Naive thymus-derived CD4-positive, alpha-beta T cell (primary cell): ENCODE data around the gene SGMS2. TPM values are rescaled to one million over a fixed set of nuclear protein-coding genes. Genes with fewer than 3 reads are reported as not detected.

Source experiments
- ATAC-seq: fragments of 150-1000 bp; cut with Tn5 transposase; 2 replicates; pipeline ENCODE4 v1.10.0; 2021; ENCODE audit warnings: mild to moderate bottlenecking, moderate library complexity
- CTCF ChIA-PET: fragments of 350-600 bp; sonication (Branson Sonifier 250); formaldehyde crosslinking; loops from one replicate; lab custom pipeline; 2021; ENCODE audit warnings: antibody characterized with exemption; lab: Charles Lee
- POLR2A ChIA-PET: fragments of 350-600 bp; sonication (Branson Sonifier 250); formaldehyde crosslinking; loops from one replicate; lab custom pipeline; 2021; ENCODE audit warnings: antibody characterized with exemption, inconsistent platforms; lab: Charles Lee
- DNase-seq, 9 donors: peaks; one replicate each; pipeline versions ENCODE4 v3.0.0 to v3.0.0-alpha.2; 2020 to 2022; ENCODE audit warnings: mixed read lengths in 1 of 9
- H3K27ac ChIP-seq: one replicate; pipeline ENCODE4 v1.7.0; 2013; ENCODE audit warnings: mild to moderate bottlenecking, low read depth, low read length, moderate library complexity
- H3K27me3 ChIP-seq, 2 donors: one replicate each; pipeline ENCODE4 v1.7.0; 2013; ENCODE audit warnings: low read length in 2 of 2, mild to moderate bottlenecking in 2 of 2, moderate library complexity in 2 of 2; ENCODE audit not compliant: control insufficient read depth in 2 of 2, insufficient read depth in 2 of 2
- H3K36me3 ChIP-seq, 3 experiments: 1 replicate in 2 of 3; 2 replicates in 1 of 3; pipeline ENCODE4 v1.7.0; 2013; ENCODE audit warnings: low read length in 3 of 3, mild to moderate bottlenecking in 3 of 3, moderate library complexity in 1 of 3; ENCODE audit not compliant: insufficient read depth in 3 of 3, control insufficient read depth in 2 of 3
- H3K4me1 ChIP-seq, 2 donors: one replicate each; pipeline ENCODE4 v1.7.0; 2013; ENCODE audit warnings: low read length in 2 of 2, mild to moderate bottlenecking in 2 of 2, moderate library complexity in 1 of 2; ENCODE audit not compliant: control insufficient read depth in 2 of 2, insufficient read depth in 2 of 2
- H3K4me3 ChIP-seq: 2 replicates; pipeline ENCODE4 v1.7.0; 2013; ENCODE audit warnings: mild to moderate bottlenecking, low read length
- H3K9me3 ChIP-seq, 3 experiments: 1 replicate in 2 of 3; 2 replicates in 1 of 3; pipeline ENCODE4 v1.7.0; 2013; ENCODE audit warnings: low read length in 3 of 3; ENCODE audit not compliant: control insufficient read depth in 2 of 3
- H3K27ac Mint-ChIP-seq, 9 donors: one replicate each; pipeline ENCODE4 v1.8.0; 2020 to 2022; ENCODE audit warnings: mixed read lengths in 9 of 9, mild to moderate bottlenecking in 8 of 9, moderate library complexity in 5 of 9, inconsistent platforms in 2 of 9
- H3K27me3 Mint-ChIP-seq, 5 donors: one replicate each; pipeline ENCODE4 v1.8.0; 2021 to 2022; ENCODE audit warnings: mixed read lengths in 5 of 5, mild to moderate bottlenecking in 1 of 5
- H3K36me3 Mint-ChIP-seq, 5 donors: one replicate each; pipeline ENCODE4 v1.8.0; 2020 to 2022; ENCODE audit warnings: mixed read lengths in 5 of 5, mild to moderate bottlenecking in 3 of 5, inconsistent platforms in 1 of 5
- H3K4me1 Mint-ChIP-seq, 7 donors: one replicate each; pipeline ENCODE4 v1.8.0; 2020 to 2022; ENCODE audit warnings: mixed read lengths in 7 of 7, mild to moderate bottlenecking in 3 of 7, inconsistent platforms in 1 of 7
- H3K4me3 Mint-ChIP-seq, 10 donors: one replicate each; pipeline ENCODE4 v1.8.0; 2020 to 2022; ENCODE audit warnings: mild to moderate bottlenecking in 10 of 10, mixed read lengths in 10 of 10, moderate library complexity in 6 of 10, inconsistent platforms in 2 of 10
- H3K9me3 Mint-ChIP-seq, 11 donors: one replicate each; pipeline ENCODE4 v1.8.0; 2020 to 2022; ENCODE audit warnings: mixed read lengths in 11 of 11, mild to moderate bottlenecking in 4 of 11, inconsistent platforms in 1 of 11, moderate library complexity in 1 of 11
- intact Hi-C, 2 donors: fragments of 100-400 bp; cut with micrococcal nuclease; formaldehyde crosslinking; loops; one replicate each; pipeline ENCODE4 v1.15.1; 2023
- polyA plus RNA-seq, 2 donors: library from polyadenylated mRNA; unstranded; fragments of 300-500 nt; fragmentation: Illumina TruSeq; gene quantifications; one replicate each; pipeline ENCODE4 v1.2.3, GENCODE V29; 2021
- total RNA-seq, 6 experiments: library from RNA in 5 of 6; stranded (reverse) in 5 of 6; gene quantifications; 1 replicate in 5 of 6; 2 replicates in 1 of 6; pipeline ENCODE4 v1.2.3 and lab custom pipeline; 2021 to 2026

SGMS2 gene
- total and polyA plus RNA-seq, 7 experiments from 2014 or later, result 0.24 to 3.5 (median 0.36) TPM; not detected in 4

DNA sequence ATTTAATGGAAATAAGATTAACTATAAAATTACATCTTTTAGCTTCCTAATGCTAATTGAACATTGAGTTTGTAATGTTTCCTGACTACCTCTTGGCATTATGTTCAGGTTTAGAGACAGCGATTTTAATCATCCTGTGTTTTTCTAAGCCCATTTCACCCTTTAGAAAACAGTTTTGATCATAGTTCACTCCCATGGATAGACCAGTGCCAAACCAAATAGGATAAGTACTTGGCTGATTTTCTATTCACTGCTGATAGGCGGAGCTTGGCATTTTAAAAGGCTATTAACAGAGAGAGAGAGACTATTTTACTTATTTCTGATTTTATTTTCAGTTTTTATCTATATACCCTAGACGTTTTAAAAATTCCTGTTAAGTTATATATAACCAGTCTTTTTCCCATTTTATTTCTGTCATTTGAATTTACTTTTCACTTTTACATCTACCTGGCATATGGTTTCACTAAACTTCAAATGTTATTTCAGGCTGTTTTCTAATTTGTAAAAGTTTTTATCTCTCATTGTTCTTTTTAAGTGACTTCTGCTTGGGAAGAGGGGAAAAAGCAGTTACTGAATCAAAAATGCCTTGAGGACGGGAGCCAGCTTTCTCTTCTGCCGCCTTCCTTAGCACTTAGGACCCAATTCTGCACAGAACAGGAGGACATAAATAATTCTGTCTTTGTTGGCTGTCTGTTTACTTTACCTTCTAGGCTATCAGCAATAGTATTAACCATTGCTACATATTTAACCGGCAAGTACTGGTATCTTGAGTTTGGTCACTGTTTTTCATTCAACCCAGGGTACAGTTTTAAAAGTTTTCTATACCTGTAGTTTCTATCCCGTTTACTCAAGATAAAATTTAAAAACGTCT, 46.4 kb downstream of the SGMS2 start:
- Histone ChIP-seq H3K4me3 (no peak overlapping the region), H3K9me3 (no peaks in the 10 kb centered on the region), H3K4me1 (no peaks in the 10 kb centered on the region), H3K27me3 (no peaks in the 10 kb centered on the region), H3K36me3 (no peaks in the 10 kb centered on the region), H3K27ac (no peak overlapping the region)
- peaks cover 4 to 31% (median 16%) of the 10 kb centered on the region in 5 donors for H3K27me3 Mint-ChIP-seq
- CTCF ChIA-PET, result no interaction called here
- POLR2A ChIA-PET, result no interaction called here
- intact Hi-C loops, result no loop called here
- H3K4me1 Mint-ChIP-seq, result no peaks in the 10 kb centered on the region
- no peak overlapping the region for H3K27ac Mint-ChIP-seq
- H3K4me3 Mint-ChIP-seq, result no peak overlapping the region
- ATAC-seq (no peak), DNase-seq (no peak)
- H3K36me3 Mint-ChIP-seq, result no peaks in the 10 kb centered on the region
- H3K9me3 Mint-ChIP-seq, result peaks cover 0 to 2% (median 0%) of the 10 kb centered on the region in 11 donors

DNA sequence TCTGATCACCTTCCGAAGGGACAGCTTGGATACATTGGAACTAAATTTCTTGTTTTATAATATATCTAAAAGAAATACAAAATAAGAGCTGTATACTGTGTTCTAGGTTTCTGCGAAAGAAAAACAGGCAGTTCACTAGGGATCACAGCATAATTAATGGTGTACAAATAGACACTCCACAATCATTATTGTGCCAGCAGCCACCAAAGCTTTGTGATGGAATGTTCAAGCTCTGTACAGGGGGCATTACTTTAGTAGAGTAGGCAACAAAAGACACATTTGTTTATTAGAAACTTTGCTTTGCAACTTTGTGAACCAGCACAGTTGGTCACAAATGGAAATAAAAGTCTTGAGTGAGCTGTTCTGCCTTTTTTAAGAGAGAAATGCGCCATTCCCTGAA, 49.3 kb downstream of the SGMS2 start:
- Mint-ChIP-seq H3K9me3 (peaks cover 0 to 2% (median 0%) of the 10 kb centered on the region in 11 donors), H3K27me3 (peaks cover 6 to 37% (median 22%) of the 10 kb centered on the region in 5 donors), H3K36me3 (no peaks in the 10 kb centered on the region), H3K4me3 (no peak overlapping the region), H3K4me1 (no peaks in the 10 kb centered on the region), H3K27ac (no peak overlapping the region)
- DNase-seq, result no peak
- no peaks in the 10 kb centered on the region for H3K4me1 ChIP-seq
- no peak overlapping the region for H3K27ac ChIP-seq
- CTCF ChIA-PET, result no interaction called here
- no peaks in the 10 kb centered on the region for H3K36me3 ChIP-seq
- H3K4me3 ChIP-seq, result no peak overlapping the region
- POLR2A ChIA-PET, result no interaction called here
- no peaks in the 10 kb centered on the region for H3K9me3 ChIP-seq
- intact Hi-C loops, result no loop called here
- ATAC-seq, result no peak
- no peaks in the 10 kb centered on the region for H3K27me3 ChIP-seq

DNA sequence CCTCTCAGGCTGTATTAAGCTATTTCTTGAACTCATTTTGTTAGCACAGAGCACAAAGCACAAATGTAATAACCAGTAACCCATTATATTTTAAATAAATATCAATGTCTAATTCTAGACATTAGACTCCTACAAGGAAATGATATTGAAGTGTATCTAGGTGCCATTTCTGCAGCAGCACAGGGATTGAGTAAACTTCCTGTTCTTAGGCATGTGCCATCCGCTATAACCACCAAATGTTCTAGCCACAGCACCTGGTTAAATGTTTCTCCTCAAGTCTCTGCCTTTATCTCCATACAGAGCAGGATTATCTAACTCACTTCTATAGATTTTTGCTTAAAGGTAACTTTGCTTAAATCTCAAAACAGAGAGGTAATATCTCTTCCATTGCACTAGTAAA, 51.4 kb downstream of the SGMS2 start:
- POLR2A ChIA-PET, result no interaction called here
- no peak overlapping the region for H3K4me3 Mint-ChIP-seq

DNA sequence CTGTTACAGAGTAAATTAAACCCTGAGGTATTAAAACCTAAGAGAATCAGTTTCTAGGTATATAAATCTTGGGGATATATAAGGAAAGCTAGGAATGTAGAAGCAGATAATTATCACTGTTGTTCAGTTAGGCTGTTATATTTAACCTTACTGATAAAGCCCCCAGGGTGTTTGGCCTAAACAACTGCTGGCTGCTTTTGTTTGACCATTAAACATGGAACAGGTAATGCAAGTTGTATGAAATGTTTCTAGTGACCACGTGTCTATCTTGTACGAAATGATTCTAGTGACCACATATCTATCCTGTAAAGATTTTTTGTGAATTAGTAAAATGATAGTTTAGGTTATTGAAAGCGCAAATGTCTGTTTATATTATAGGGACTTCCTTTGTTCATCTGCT, 52.6 kb downstream of the SGMS2 start:
- H3K27me3 ChIP-seq, result no peaks in the 10 kb centered on the region
- no peak overlapping the region for H3K27ac Mint-ChIP-seq
- no peaks in the 10 kb centered on the region for H3K36me3 ChIP-seq
- peaks cover 0 to 2% (median 0%) of the 10 kb centered on the region in 11 donors for H3K9me3 Mint-ChIP-seq
- CTCF ChIA-PET, result no interaction called here
- intact Hi-C loops, result no loop called here
- H3K9me3 ChIP-seq, result no peaks in the 10 kb centered on the region
- no peak overlapping the region for H3K4me3 Mint-ChIP-seq
- POLR2A ChIA-PET, result no interaction called here
- H3K4me1 Mint-ChIP-seq, result no peaks in the 10 kb centered on the region
- no peaks in the 10 kb centered on the region for H3K36me3 Mint-ChIP-seq
- ATAC-seq, result no peak
- H3K4me1 ChIP-seq, result no peaks in the 10 kb centered on the region
- no peak overlapping the region for H3K27ac ChIP-seq
- H3K4me3 ChIP-seq, result no peak overlapping the region
- DNase-seq, result no peak
- H3K27me3 Mint-ChIP-seq, result peaks cover 4 to 37% (median 15%) of the 10 kb centered on the region in 5 donors

More for the DNA sequence above, 51.4 kb downstream of the SGMS2 start:
- H3K27ac Mint-ChIP-seq, result no peak overlapping the region
- no peak for DNase-seq
- peaks cover 8 to 36% (median 15%) of the 10 kb centered on the region in 5 donors for H3K27me3 Mint-ChIP-seq
- H3K9me3 Mint-ChIP-seq, result peaks cover 0 to 2% (median 0%) of the 10 kb centered on the region in 11 donors
- H3K27ac ChIP-seq, result no peak overlapping the region
- no peak for ATAC-seq
- no peak overlapping the region for H3K4me3 ChIP-seq
- CTCF ChIA-PET, result no interaction called here
- intact Hi-C loops, result no loop called here
- H3K36me3 Mint-ChIP-seq, result no peaks in the 10 kb centered on the region
- H3K4me1 ChIP-seq, result no peaks in the 10 kb centered on the region
- no peaks in the 10 kb centered on the region for H3K36me3 ChIP-seq
- no peaks in the 10 kb centered on the region for H3K27me3 ChIP-seq
- no peaks in the 10 kb centered on the region for H3K4me1 Mint-ChIP-seq
- H3K9me3 ChIP-seq, result no peaks in the 10 kb centered on the region

DNA sequence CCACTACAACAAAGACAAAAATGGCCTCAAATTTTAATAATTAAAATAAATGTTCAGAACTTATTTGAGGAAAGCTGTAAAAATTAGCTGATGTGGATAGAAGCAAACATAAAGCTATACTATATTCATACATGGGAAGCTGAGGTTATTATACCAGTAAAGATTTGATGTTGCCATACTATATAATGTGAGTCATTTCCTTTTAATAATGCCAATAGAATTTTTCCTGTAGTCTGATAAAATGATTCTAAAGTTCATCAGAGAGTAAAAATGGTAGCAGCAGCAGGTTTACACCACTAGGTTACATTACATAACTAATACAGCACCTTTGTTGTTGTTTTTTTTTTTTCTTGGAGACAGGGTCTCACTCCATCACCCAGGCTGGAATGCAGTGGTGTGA, 61.1 kb downstream of the SGMS2 start:
- Histone ChIP-seq H3K27me3 (no peaks in the 10 kb centered on the region), H3K27ac (no peak overlapping the region), H3K36me3 (no peaks in the 10 kb centered on the region), H3K4me3 (no peak overlapping the region), H3K9me3 (peaks cover 0 to 3% (median 0%) of the 10 kb centered on the region in 3 experiments), H3K4me1 (no peaks in the 10 kb centered on the region)
- DNase-seq, result no peak
- POLR2A ChIA-PET, result no interaction called here
- Mint-ChIP-seq H3K36me3 (peaks cover 0 to 3% (median 0%) of the 10 kb centered on the region in 5 donors), H3K9me3 (peaks cover 0 to 26% (median 3%) of the 10 kb centered on the region in 11 donors), H3K27me3 (peaks cover 0 to 23% (median 6%) of the 10 kb centered on the region in 5 donors), H3K4me3 (no peak overlapping the region), H3K4me1 (no peaks in the 10 kb centered on the region), H3K27ac (no peak overlapping the region)
- intact Hi-C loops, result no loop called here
- no peak for ATAC-seq
- CTCF ChIA-PET, result no interaction called here

DNA sequence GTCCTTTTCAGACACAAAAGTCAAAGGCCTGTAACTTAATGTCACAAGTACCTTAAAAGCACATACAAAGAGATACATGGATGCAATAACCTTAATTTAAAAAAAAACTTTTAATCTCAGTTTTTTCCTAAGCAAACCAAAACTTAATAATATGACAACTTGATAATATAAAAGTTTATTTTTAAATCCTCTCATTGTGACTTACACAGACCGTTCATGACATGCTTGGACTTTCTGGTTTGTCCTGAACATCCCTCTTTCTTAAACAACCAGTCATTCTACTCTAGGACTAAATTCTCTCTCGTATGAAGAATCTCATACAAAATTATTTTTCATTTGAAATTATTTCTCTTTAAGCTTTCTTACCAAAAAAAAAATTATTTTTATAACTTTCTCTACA, 63.5 kb downstream of the SGMS2 start:
- no peaks in the 10 kb centered on the region for H3K4me1 ChIP-seq
- H3K27ac ChIP-seq, result no peak overlapping the region
- ChIA-PET CTCF (no interaction called here), POLR2A (no interaction called here)
- no peaks in the 10 kb centered on the region for H3K36me3 ChIP-seq
- Mint-ChIP-seq H3K4me1 (no peaks in the 10 kb centered on the region), H3K36me3 (peaks cover 0 to 3% (median 0%) of the 10 kb centered on the region in 5 donors), H3K9me3 (peaks cover 0 to 26% (median 3%) of the 10 kb centered on the region in 11 donors), H3K4me3 (no peak overlapping the region), H3K27ac (no peak overlapping the region), H3K27me3 (peaks cover 0 to 27% (median 5%) of the 10 kb centered on the region in 5 donors)
- peaks cover 0 to 3% (median 0%) of the 10 kb centered on the region in 3 experiments for H3K9me3 ChIP-seq
- no peak for ATAC-seq
- no peak overlapping the region for H3K4me3 ChIP-seq
- no peaks in the 10 kb centered on the region for H3K27me3 ChIP-seq
- no peak for DNase-seq
- intact Hi-C loops, result no loop called here
